HG03103 (cell line): ENCODE data around the gene PPP1R16B.

Experiments
- ATAC-seq: cut with Tn5 transposase; IDR thresholded peaks from one replicate; pipeline ENCODE4 v1.9.1; 2021; ENCODE audit warnings: low read depth; ENCODE audit not compliant: unreplicated experiment

PPP1R16B gene

GRCh38 chr20:38825571-38825900 lies 20.0 kb downstream of the PPP1R16B start:
- ATAC-seq, result no peak

GRCh38 chr20:38825901-38826625 lies 20.6 kb downstream of the PPP1R16B start:
- ATAC-seq, result no peak

GRCh38 chr20:38827770-38828281 lies 22.3 kb downstream of the PPP1R16B start:
- no peak for ATAC-seq

- no peak for ATAC-seq
Observed at GRCh38 chr20:38828514-38829295, 23.2 kb downstream of the PPP1R16B start.

GRCh38 chr20:38829296-38829875 lies 23.9 kb downstream of the PPP1R16B start:
- no peak for ATAC-seq

GRCh38 chr20:38830356-38830755 lies 24.9 kb downstream of the PPP1R16B start:
- ATAC-seq, result no peak

GRCh38 chr20:38831049-38831691 lies 25.7 kb downstream of the PPP1R16B start:
- no peak for ATAC-seq

- ATAC-seq, result no peak
Observed at GRCh38 chr20:38831995-38832620, 26.6 kb downstream of the PPP1R16B start.

- no peak for ATAC-seq
Observed at GRCh38 chr20:38833154-38833856, 27.8 kb downstream of the PPP1R16B start.

GRCh38 chr20:38833857-38834164 lies 28.3 kb downstream of the PPP1R16B start:
- ATAC-seq, result no peak

GRCh38 chr20:38834868-38835267 lies 29.4 kb downstream of the PPP1R16B start:
- no peak for ATAC-seq

GRCh38 chr20:38835792-38836191 lies 30.3 kb downstream of the PPP1R16B start:
- no peak for ATAC-seq

- no peak for ATAC-seq
Observed at GRCh38 chr20:38836991-38837390, 31.5 kb downstream of the PPP1R16B start.

GRCh38 chr20:38838326-38838725 lies 32.8 kb downstream of the PPP1R16B start:
- ATAC-seq, result no peak

GRCh38 chr20:38839563-38839962 lies 34.1 kb downstream of the PPP1R16B start:
- no peak for ATAC-seq

- no peak for ATAC-seq
Observed at GRCh38 chr20:38840053-38840893, 34.8 kb downstream of the PPP1R16B start.

GRCh38 chr20:38840894-38841470 lies 35.5 kb downstream of the PPP1R16B start:
- no peak for ATAC-seq

GRCh38 chr20:38841570-38841969 lies 36.1 kb downstream of the PPP1R16B start:
- ATAC-seq, result no peak

- ATAC-seq, result peak; percentile 15
Observed at GRCh38 chr20:38842026-38842425, 36.5 kb downstream of the PPP1R16B start.
